Glutamatergic neuron (in vitro differentiated cells): ENCODE data around the gene ATP9A. TPM values are rescaled to one million over a fixed set of nuclear protein-coding genes. Genes with fewer than 3 reads are reported as not detected.
"Not testable (repeated sequence)": the region's sequence is repeated elsewhere in the genome, so short reads cannot be mapped to it uniquely, and the experiment has no call there.

Experiments used
- DNase-seq: peaks from one replicate; pipeline ENCODE4 v3.0.0; 2022
- H3K27ac Mint-ChIP-seq: one replicate; pipeline ENCODE4 v1.8.0; 2020; ENCODE audit warnings: mild to moderate bottlenecking, mixed read lengths, inconsistent platforms; ENCODE audit not compliant: unreplicated experiment
- H3K27me3 Mint-ChIP-seq: one replicate; pipeline ENCODE4 v1.8.0; 2020; ENCODE audit warnings: mild to moderate bottlenecking, moderate library complexity, mixed read lengths, inconsistent platforms; ENCODE audit not compliant: unreplicated experiment
- H3K36me3 Mint-ChIP-seq: one replicate; pipeline ENCODE4 v1.8.0; 2020; ENCODE audit warnings: mild to moderate bottlenecking, mixed read lengths, inconsistent platforms; ENCODE audit not compliant: unreplicated experiment
- H3K4me1 Mint-ChIP-seq: one replicate; pipeline ENCODE4 v1.8.0; 2020; ENCODE audit warnings: mild to moderate bottlenecking, low read depth, mixed read lengths, inconsistent platforms; ENCODE audit not compliant: unreplicated experiment
- H3K4me3 Mint-ChIP-seq: one replicate; pipeline ENCODE4 v1.8.0; 2020; ENCODE audit warnings: mild to moderate bottlenecking, mixed read lengths, inconsistent platforms; ENCODE audit not compliant: unreplicated experiment
- H3K9me3 Mint-ChIP-seq: one replicate; pipeline ENCODE4 v1.8.0; 2020; ENCODE audit warnings: mild to moderate bottlenecking, moderate library complexity, mixed read lengths, inconsistent platforms; ENCODE audit not compliant: unreplicated experiment
- CTCF ChIP-seq: fragments of 200-600 bp; sonication (generic); IDR thresholded peaks from one replicate; pipeline ENCODE4 v1.5.0; 2021; ENCODE audit not compliant: partially characterized antibody, unreplicated experiment
- total RNA-seq: library from RNA; stranded (reverse); fragmentation: NEBNext Ultra II Directional; extraction: Animal tissue kit (Norgen Biotek cat#: 25700); gene quantifications from one replicate; pipeline ENCODE4 v1.2.1, GENCODE V29; 2021; ENCODE audit not compliant: unreplicated experiment

The ATP9A gene
- total RNA-seq, 1 donor from 2014 or later: 66.1 TPM

GRCh38 chr20:51790256-51790655, 22.1 kb upstream of the ATP9A start:
- H3K4me1 Mint-ChIP-seq: no peaks in the 10 kb centered on the region
- no peaks in the 10 kb centered on the region for H3K9me3 Mint-ChIP-seq
- no peaks in the 10 kb centered on the region for H3K36me3 Mint-ChIP-seq
- DNase-seq: no peak
- H3K27ac Mint-ChIP-seq: no peak overlapping the region
- no peak overlapping the region for H3K4me3 Mint-ChIP-seq
- no peaks in the 10 kb centered on the region for H3K27me3 Mint-ChIP-seq
- no peak for TF ChIP-seq CTCF

GRCh38 chr20:51789434-51789833, 21.2 kb upstream of the ATP9A start:
- no peak for TF ChIP-seq CTCF
- no peak overlapping the region for H3K4me3 Mint-ChIP-seq
- DNase-seq: no peak
- H3K4me1 Mint-ChIP-seq: no peaks in the 10 kb centered on the region
- H3K27ac Mint-ChIP-seq: no peak overlapping the region
- no peaks in the 10 kb centered on the region for H3K27me3 Mint-ChIP-seq
- H3K36me3 Mint-ChIP-seq: no peaks in the 10 kb centered on the region
- H3K9me3 Mint-ChIP-seq: no peaks in the 10 kb centered on the region

- no peak overlapping the region for H3K4me3 Mint-ChIP-seq
- H3K27me3 Mint-ChIP-seq: no peaks in the 10 kb centered on the region
- H3K9me3 Mint-ChIP-seq: no peaks in the 10 kb centered on the region
- no peak for DNase-seq
- H3K4me1 Mint-ChIP-seq: no peaks in the 10 kb centered on the region
- TF ChIP-seq CTCF: no peak
- no peak overlapping the region for H3K27ac Mint-ChIP-seq
- no peaks in the 10 kb centered on the region for H3K36me3 Mint-ChIP-seq
Measured at GRCh38 chr20:51788822-51789221, 20.6 kb upstream of the ATP9A start.

- DNase-seq: no peak
- peaks cover 2% of the 10 kb centered on the region for H3K9me3 Mint-ChIP-seq
- peaks cover 8% of the 10 kb centered on the region for H3K36me3 Mint-ChIP-seq
- TF ChIP-seq CTCF: no peak
- no peak overlapping the region for H3K27ac Mint-ChIP-seq
- peaks cover 3% of the 10 kb centered on the region for H3K27me3 Mint-ChIP-seq
- no peak overlapping the region for H3K4me3 Mint-ChIP-seq
- H3K4me1 Mint-ChIP-seq: no peaks in the 10 kb centered on the region
Measured at GRCh38 chr20:51784299-51784698, 16.1 kb upstream of the ATP9A start.

- DNase-seq, H3K4me1 Mint-ChIP-seq, H3K9me3 Mint-ChIP-seq, H3K4me3 Mint-ChIP-seq, H3K27ac Mint-ChIP-seq, H3K27me3 Mint-ChIP-seq: not testable (repeated sequence)
- H3K36me3 Mint-ChIP-seq: peaks cover 23% of the 10 kb centered on the region
Measured at GRCh38 chr20:51778229-51778759, 10.1 kb upstream of the ATP9A start.
